Adrenal gland (tissue), 12 donors: ENCODE measurements around the gene CMTR1. TPM values are rescaled to one million over a fixed set of nuclear protein-coding genes. Genes with fewer than 3 reads are reported as not detected.

Source experiments
- DNase-seq, 7 donors: peaks; one replicate each; pipeline ENCODE4 v3.0.0-alpha.2; 2019 to 2020
- H3K27ac ChIP-seq, 5 donors: fragments of 200-600 bp; sonication (generic) in 4 of 5; 1 replicate in 3 of 5; 2 replicates in 2 of 5; pipeline versions ENCODE4 v1.5.1 to v1.8.0; 2016 to 2020; ENCODE audit warnings: mild to moderate bottlenecking in 1 of 5
- H3K27me3 ChIP-seq: fragments of 200-600 bp; 2 replicates; pipeline ENCODE4 v1.8.0; 2021
- H3K36me3 ChIP-seq, 2 donors: fragments of 200-600 bp; replicated peaks in 1 of 2; 1 replicate in 1 of 2; 2 replicates in 1 of 2; pipeline versions ENCODE4 v1.5.1 to v1.8.0; 2018 to 2022
- H3K4me1 ChIP-seq, 2 donors: fragments of 200-600 bp; replicated peaks in 1 of 2; 1 replicate in 1 of 2; 2 replicates in 1 of 2; pipeline versions ENCODE4 v1.5.1 to v1.8.0; 2018 to 2021
- H3K4me3 ChIP-seq, 4 donors: fragments of 200-600 bp; sonication (generic) in 3 of 4; one replicate each; pipeline ENCODE4 v1.5.1; 2016 to 2018
- H3K9me3 ChIP-seq, 3 donors: fragments of 200-600 bp; sonication (generic) in 1 of 3; replicated peaks in 1 of 3; 1 replicate in 2 of 3; 2 replicates in 1 of 3; pipeline versions ENCODE4 v1.5.1 to v1.8.0; 2016 to 2021
- CTCF ChIP-seq, 6 experiments: fragments of 450-650 bp in 4 of 6; fragments of 200-600 bp in 2 of 6; sonication (generic) in 1 of 6; IDR thresholded peaks; 1 replicate in 5 of 6; 2 replicates in 1 of 6; pipeline versions ENCODE4 v1.5.1 to v1.8.0; 2016 to 2021; ENCODE audit warnings: antibody characterized with exemption in 6 of 6, mild to moderate bottlenecking in 2 of 6, moderate library complexity in 1 of 6
- POLR2A ChIP-seq, 2 donors: fragments of 450-650 bp; IDR thresholded peaks; one replicate each; pipeline ENCODE4 v1.6.1; 2017; ENCODE audit warnings: antibody characterized with exemption in 2 of 2, mild to moderate bottlenecking in 2 of 2, moderate library complexity in 1 of 2
- WGBS, 4 donors: extraction: QIAGEN DNeasy Blood & Tissue Kit in 2 of 4; methylation state at CpG; one replicate each; pipeline versions ENCODE4 v1.1.5 to v1.1.7; 2013 to 2017; 5-methylcytosine and 5-hydroxymethylcytosine counted together
- intact Hi-C, 2 donors: fragments of 100-400 bp; cut with DNase I; formaldehyde crosslinking; loops; one replicate each; pipeline versions ENCODE4 v1.14.1 to v1.15.0; 2022 to 2023
- polyA plus RNA-seq, 3 donors: library from polyadenylated mRNA; stranded (reverse); fragments of 200-250 nt in 2 of 3; fragments of 350-450 nt in 1 of 3; fragmentation: Illumina TruSeq in 1 of 3; extraction: RNeasy Lipid Tissue Mini Kit (QIAGEN cat#74804) in 1 of 3; gene quantifications; one replicate each; pipeline ENCODE4 v1.2.3, GENCODE V29; 2013 to 2014
- total RNA-seq, 9 donors: library from RNA; depleted of rRNA in 4 of 9; stranded (reverse); fragments of >200 nt in 4 of 9; fragments of 120-200 nt in 1 of 9; fragmentation: NEBNext Ultra II Directional in 1 of 9; extraction: Animal tissue kit (Norgen Biotek cat#: 25700) in 1 of 9; gene quantifications; one replicate each; pipeline versions ENCODE4 v1.1.0 to v1.2.4, GENCODE V29; 2013 to 2023
- donor health status: healthy with polysubstance abuse.
- donor health status: Bipolar disorder and iron deficiency.
- donor health status: DM: yes; HTN: yes; CAD: no.
- donor health status: DM: no; HTN: no; CAD: no.
- donor health status: DM: no; HTN: no; CAD: no.
- donor health status: DM: yes; HTN: yes; CAD: no.

The CMTR1 gene
- total and polyA plus RNA-seq, 12 donors, result 21.0 to 48.1 (median 31.9) TPM

GRCh38 chr6:37493661-37493995 lies 60.6 kb downstream of the CMTR1 start:
- TF ChIP-seq CTCF (IDR thresholded peaks at IDR 0.05), result no peak
- TF ChIP-seq POLR2A (IDR thresholded peaks at IDR 0.05), result no peak
- 89 to 97% (median 91%) methylated on average over 6 to 9 of the region's 9 CpGs for WGBS, 4 donors
- Histone ChIP-seq H3K4me1 (peaks cover 0 to 9% of the 10 kb centered on the region in 2 donors), H3K4me3 (no peak overlapping the region), H3K27ac (no peak overlapping the region), H3K27me3 (no peaks in the 10 kb centered on the region), H3K9me3 (no peaks in the 10 kb centered on the region), H3K36me3 (no peaks in the 10 kb centered on the region)
- intact Hi-C loops, result no loop called here
- DNase-seq, result no peak

GRCh38 chr6:37495244-37495934 lies 62.4 kb downstream of the CMTR1 start:
- Histone ChIP-seq H3K4me1 (peaks cover 3 to 14% of the 10 kb centered on the region in 2 donors), H3K36me3 (no peaks in the 10 kb centered on the region), H3K27ac (no peak overlapping the region), H3K4me3 (no peak overlapping the region), H3K9me3 (no peaks in the 10 kb centered on the region), H3K27me3 (no peaks in the 10 kb centered on the region)
- DNase-seq, result no peak
- WGBS, 4 donors, result 87 to 92% (median 90%) methylated on average over 4 of the region's 4 CpGs
- intact Hi-C loops, result no loop called here
- no peak for TF ChIP-seq CTCF (IDR thresholded peaks at IDR 0.05)
- TF ChIP-seq POLR2A (IDR thresholded peaks at IDR 0.05), result no peak

- no peak for TF ChIP-seq POLR2A (IDR thresholded peaks at IDR 0.05)
- TF ChIP-seq CTCF (IDR thresholded peaks at IDR 0.05), result no peak
- Histone ChIP-seq H3K4me3 (no peak overlapping the region), H3K27ac (no peak overlapping the region), H3K4me1 (peaks cover 3 to 9% of the 10 kb centered on the region in 2 donors), H3K36me3 (no peaks in the 10 kb centered on the region), H3K9me3 (no peaks in the 10 kb centered on the region), H3K27me3 (no peaks in the 10 kb centered on the region)
- no peak for DNase-seq
- 85 to 93% (median 90%) methylated on average over 12 to 13 of the region's 13 CpGs for WGBS, 4 donors
- intact Hi-C loops, result no loop called here
Observed at GRCh38 chr6:37496951-37497885, 64.2 kb downstream of the CMTR1 start.
